ENCODE results near the gene WARS2.
"Not testable (repeated sequence)": the region's sequence is repeated elsewhere in the genome, so short reads cannot be mapped to it uniquely, and the experiment has no call there.

WARS2 gene

DNA sequence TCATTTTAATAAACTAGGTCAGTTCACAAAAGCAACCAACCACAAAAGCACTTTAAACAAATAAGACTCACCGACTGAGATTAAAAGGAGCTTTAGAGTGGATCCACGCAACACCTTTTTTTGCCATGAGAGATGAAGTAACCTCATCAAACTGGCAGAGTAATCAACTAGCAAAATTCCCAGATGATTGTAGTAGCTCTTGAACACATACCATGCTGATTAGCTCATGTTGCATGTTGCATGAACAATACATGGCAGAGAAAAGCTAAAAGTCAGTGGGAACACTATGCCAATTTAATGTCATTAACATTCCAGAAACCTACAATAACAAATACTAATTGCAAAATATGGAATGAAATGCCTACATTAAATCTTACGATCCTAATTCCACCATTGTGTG lies 4.1 kb downstream of the WARS2 start:
- DNase-seq, result no peak

DNA sequence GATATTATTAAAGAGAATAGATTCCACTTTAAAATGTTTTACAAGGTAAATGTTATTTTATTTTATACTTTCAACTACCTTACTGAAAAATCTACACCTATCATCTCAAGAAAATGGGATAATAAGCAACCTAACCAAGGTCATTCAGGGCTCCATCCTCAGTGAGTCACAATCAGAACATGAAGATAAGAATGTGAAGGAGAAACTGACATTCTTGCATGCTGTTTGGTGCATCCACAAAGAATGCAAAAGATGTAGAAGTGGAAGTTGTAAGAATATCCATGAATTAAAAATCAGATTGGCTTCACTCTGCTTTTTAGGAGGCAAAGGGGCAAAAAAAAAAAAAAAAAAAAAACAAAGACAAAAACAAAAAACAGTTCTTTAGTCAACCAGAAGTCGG lies 6.5 kb downstream of the WARS2 start:
- no peak for DNase-seq

DNA sequence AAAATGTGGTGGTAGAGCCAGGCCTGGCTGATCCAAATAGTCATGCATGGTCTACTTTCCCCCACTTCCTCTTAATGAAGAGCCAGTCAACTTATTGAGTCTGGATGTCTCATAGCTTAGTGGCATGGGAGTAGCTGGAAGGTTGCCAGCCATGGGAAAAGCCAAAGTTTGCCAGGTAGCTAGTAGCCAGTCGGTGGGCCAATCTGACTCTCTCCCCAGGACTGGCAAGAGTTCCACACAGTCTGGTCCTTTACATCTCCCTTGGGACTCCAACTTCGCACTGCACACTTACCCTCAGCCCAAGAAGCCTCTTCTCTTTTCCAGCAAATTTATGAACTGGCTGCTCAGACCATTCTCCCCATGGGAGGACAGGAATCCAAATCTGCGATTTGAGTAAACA lies 8.3 kb downstream of the WARS2 start:
- no peak for DNase-seq

DNA sequence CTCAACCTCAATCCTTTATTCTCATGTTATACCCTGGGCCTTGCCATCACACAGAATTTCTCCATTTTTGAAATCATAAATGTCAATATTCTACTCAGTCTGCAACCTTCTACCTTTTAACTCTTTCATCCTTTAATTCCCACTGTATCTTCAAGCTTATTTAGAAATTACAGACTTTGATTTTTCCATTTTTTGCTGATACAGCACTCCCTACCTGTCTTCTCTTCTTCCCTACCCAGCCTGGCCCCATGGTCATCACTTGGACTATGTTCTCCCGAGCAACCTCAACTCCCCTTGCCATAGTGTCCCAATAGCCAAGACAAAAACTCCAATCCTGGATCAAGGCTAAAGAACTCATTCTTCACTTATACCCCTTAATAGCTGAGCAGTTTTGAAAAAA lies 14.6 kb downstream of the WARS2 start:
- DNase-seq, result no peak

- DNase-seq, result no peak
Measured at GRCh38 chr1:119124764-119125163, 15.7 kb downstream of the WARS2 start.

GRCh38 chr1:119121872-119122271 lies 18.6 kb downstream of the WARS2 start:
- DNase-seq, result not testable (repeated sequence)

DNA sequence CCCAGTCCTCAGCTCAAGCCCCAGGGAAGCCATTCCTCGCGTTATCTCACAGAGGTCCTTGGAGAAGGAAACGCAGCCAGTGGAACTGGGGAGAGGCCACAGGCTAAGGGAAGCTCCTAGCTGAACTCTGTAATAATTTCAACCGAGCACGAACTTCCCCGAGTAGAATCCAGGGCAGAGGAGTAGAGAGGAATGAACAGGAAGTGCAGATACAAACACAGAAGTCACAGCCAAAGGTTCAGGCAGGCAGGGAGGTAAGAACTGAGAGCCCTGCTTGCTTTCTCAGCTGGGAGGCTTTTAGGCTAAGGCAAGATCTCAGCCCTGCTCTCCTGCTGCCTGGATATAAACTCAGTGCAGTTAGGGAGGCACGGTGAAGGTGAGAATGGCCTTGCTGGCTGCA lies 23.7 kb downstream of the WARS2 start:
- no peak for DNase-seq

DNA sequence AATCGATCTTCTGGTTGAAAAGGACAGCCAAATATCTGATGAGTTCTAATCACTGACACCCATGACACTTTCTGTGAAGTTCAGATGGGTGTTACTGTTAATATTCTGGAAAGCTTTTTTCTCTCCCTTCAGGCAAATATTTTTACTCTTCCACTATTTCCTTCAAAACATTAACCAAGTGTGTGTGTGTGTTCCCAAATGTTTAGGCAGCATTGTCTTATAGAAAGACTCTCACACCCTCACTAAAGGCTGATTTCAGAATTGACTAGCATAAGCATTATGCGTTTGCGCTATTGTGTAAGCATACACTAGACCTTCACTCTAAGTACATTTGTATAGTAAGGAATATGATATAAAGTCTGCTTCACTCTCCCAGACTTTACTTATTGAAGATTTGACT lies 24.7 kb downstream of the WARS2 start:
- no peak for DNase-seq

DNA sequence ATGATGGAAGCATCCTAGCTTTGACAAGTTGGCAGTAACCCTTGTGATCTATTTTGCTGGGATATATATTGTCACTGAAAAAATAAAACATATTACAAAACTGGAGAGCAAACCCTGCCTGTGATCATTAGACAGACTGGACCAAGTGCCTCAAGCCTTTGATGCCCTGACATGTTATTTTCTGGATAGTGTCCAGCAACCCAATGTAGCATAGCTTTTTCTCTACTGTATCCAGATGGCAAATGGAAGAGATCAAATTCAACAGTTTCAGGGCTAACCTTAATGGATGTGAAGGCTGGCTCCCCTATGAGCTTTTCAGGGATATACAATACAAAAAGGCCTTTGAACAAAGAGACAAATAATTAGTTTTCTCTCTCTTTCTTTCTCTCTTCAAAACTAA lies 25.1 kb downstream of the WARS2 start:
- no peak for DNase-seq

- DNase-seq, result no peak
Measured at GRCh38 chr1:119114786-119115185, 25.7 kb downstream of the WARS2 start.

DNA sequence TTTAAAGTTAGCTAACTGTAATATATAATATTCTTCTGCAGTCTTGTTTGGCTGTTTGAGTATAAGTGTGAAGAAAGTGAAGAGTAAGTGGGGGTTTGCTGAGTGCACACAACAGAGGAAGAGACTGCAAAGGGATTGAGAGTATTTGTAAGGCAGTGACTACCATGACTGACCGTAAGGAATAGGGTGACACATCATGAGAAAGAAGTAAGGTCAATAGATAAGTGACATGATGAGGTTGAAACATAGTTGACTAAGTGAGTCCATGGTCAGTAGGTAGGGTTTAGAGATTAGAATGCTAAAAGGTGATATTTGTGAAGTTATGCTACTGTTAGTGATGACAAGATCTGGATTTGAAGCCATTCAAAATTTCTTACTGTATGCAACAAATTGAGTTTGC lies 27.7 kb downstream of the WARS2 start:
- DNase-seq, result no peak

GRCh38 chr1:119112244-119112643 lies 28.2 kb downstream of the WARS2 start:
- no peak for DNase-seq

GRCh38 chr1:119108988-119109387 lies 31.5 kb downstream of the WARS2 start:
- no peak for DNase-seq

DNA sequence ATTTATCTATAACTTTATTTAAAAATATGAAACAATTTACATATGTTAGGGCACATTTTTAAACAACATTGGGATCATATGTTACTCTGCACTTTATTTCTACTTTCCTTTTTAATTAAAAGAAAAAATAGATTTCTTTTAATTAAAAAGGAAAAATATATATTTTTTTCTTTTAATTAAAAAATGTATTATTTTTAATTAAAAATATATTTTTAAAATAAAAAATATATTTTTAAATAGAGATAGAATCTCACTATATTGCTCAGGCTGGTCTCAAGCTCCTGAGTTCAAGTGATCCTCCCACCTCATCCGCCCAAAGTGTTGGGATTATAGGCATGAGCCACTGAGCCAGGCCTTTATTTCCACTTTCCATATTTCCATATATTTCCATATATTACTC lies 36.7 kb downstream of the WARS2 start:
- DNase-seq, result no peak

GRCh38 chr1:119102051-119102450 lies 38.4 kb downstream of the WARS2 start:
- no peak for DNase-seq

DNA sequence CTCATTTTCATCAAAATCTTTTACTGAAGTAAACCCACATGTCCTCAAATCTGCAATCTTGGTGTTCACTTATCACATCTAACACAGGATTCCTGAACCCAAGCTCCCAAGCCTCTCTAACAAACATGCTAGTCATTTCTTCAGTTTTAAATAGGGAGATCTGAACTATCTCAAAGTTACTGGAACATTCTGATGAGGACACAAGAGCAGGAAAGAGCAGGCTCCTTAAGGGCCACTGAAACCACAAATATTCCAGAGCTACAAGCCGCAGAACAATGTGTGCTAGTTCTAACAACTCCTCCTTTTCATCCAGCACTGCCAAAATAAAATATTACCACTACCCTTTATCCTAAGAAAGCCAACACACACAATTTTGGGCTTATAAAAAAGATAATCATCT lies 38.9 kb downstream of the WARS2 start:
- no peak for DNase-seq

- no peak for DNase-seq
Measured at GRCh38 chr1:119099775-119100174, 40.7 kb downstream of the WARS2 start.

DNA sequence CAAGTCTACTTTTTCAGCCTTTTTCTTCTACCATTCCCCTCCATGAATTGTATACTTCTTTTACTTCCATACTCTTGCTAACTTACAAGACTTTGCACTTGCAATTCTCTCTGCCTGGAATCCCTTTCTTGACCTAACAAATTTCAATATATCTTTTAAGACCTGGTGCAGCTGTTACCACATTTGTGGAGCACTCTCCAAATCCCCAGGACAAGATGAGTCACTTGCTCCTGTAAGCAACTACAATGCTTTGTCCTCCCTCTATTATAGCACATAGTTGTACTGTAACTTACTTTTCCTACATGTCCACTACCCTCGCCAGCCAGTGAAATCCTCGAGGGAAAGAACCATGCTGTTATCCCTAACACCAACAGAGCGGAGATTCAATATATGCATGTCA lies 43.1 kb downstream of the WARS2 start:
- DNase-seq, result no peak

DNA sequence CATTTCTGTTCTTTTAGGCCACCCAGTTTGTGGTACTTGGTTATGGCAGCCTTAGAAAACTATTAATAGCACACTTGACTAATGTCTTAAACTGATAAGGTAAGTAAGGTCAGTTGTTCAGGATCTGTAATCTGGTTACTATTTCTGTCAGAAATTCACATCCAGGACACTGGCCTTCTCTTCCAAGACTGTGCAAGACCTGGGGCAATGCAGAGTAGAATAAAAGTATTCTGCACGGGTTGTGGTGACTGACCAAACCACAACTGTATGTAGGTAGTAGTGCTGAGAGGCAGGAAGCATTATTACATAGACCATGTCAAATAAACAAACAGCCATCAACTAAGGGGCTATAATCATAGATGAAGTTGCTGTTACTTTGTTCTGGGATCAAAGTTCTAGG lies 46.7 kb downstream of the WARS2 start:
- no peak for DNase-seq

DNA sequence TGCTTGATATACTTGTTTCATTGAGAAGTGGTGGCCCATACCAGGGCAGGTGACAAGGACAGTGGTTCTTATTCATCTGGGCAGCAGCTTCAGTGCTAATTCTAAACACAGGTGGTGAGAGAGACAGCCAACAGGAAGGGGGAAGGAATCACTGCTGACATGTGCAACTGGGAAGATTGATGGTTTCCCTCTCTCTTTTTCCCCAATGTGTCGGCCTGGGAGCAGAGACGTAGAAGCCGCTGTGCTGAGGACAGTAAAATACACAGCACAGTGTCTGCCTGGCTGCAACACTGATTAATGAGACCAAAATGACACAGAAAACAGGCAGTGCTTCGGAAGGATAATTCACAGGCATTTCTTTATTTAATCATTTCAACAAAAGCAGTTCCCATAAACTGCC lies 48.8 kb downstream of the WARS2 start:
- DNase-seq, result no peak

- no peak for DNase-seq
Measured at GRCh38 chr1:119090250-119090649, 50.2 kb downstream of the WARS2 start.

GRCh38 chr1:119086830-119087229 lies 53.6 kb downstream of the WARS2 start:
- no peak for DNase-seq

- no peak for DNase-seq
Measured at GRCh38 chr1:119084798-119085197, 55.7 kb downstream of the WARS2 start.

GRCh38 chr1:119083980-119084379 lies 56.5 kb downstream of the WARS2 start:
- no peak for DNase-seq

DNA sequence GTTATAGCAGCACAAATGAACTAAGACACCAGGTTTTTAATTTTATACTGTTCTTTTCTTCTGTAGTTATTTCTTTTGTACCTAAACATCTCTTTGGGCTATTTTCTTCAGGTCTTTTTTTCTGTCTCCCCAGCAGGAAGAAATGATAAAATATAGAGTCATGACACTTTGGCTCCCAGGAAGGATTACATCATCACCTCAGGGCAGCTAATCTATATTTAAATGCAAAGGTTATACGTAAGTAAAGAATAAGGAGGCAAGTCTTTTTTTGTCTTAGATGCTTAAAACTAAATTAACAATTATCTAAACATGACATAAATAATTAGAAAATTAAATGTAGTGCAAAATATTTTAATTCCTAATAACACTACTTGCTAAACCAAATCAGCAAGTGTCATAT lies 57.0 kb downstream of the WARS2 start:
- no peak for DNase-seq

- DNase-seq, result no peak
Measured at GRCh38 chr1:119081700-119082099, 58.8 kb downstream of the WARS2 start.

Data from activated CD4-positive, CD25-positive, alpha-beta regulatory T cell treated with anti-CD3 and anti-CD28 coated beads, Interleukin-2, amount 50 U/mL, for 72 hours (primary cell).